ENCODE results near the gene KIF26A. TPM values are rescaled to one million over a fixed set of nuclear protein-coding genes. Genes with fewer than 3 reads are reported as not detected.

The KIF26A gene
- polyA plus RNA-seq (2013, experiment 1 of 2) = 6.3 TPM
- 6.3 TPM for polyA plus RNA-seq (2013, experiment 2 of 2)

GRCh38 chr14:104138098-104138717 lies at the start of gene KIF26A:
KIF26A (plus strand) TSS chr14:104138587; CDS start chr14:104138723, 136 bp downstream.
- no peak within 1 kb of the TSS for H3K27ac ChIP-seq (ENCODE audit: low read depth, low read length)

GRCh38 chr14:104090071-104090748 lies 48.2 kb upstream of the KIF26A start:
- no peak overlapping the region for H3K56ac ChIP-seq (ENCODE audit: low read length)
- no peak overlapping the region for H2BK120ac ChIP-seq (ENCODE audit: low read depth, low read length)
- H3K4me1 ChIP-seq (ENCODE audit: control insufficient read depth, low read depth, low read length) = no peaks in the 10 kb centered on the region
- no peak overlapping the region for H4K8ac ChIP-seq (ENCODE audit: low read depth, low read length)
- no peaks in the 10 kb centered on the region for H3K79me2 ChIP-seq (ENCODE audit: control insufficient read depth, insufficient read depth, low read length)
- no peak overlapping the region for H3K9ac ChIP-seq (ENCODE audit: low read length)
- H3K4me3 ChIP-seq (ENCODE audit: low read length) = no peak overlapping the region
- no peaks in the 10 kb centered on the region for H3K36me3 ChIP-seq (ENCODE audit: control insufficient read depth, insufficient read depth, low read length)
- H2BK15ac ChIP-seq (replicated peaks; ENCODE audit: low read depth) = no peak overlapping the region
- H3K18ac ChIP-seq (ENCODE audit: low read length) = no peak overlapping the region
- H3K79me1 ChIP-seq (ENCODE audit: low read length) = no peaks in the 10 kb centered on the region
- H2AK5ac ChIP-seq (ENCODE audit: low read length) = no peak overlapping the region
- no peak overlapping the region for H3K27ac ChIP-seq (ENCODE audit: low read depth, low read length)
- no peak overlapping the region for H3K4me2 ChIP-seq (ENCODE audit: low read length)
- H3K23ac ChIP-seq (ENCODE audit: low read length) = no peak overlapping the region
- H2BK5ac ChIP-seq (ENCODE audit: low read length) = no peak overlapping the region
- no CpG with 5 or more reads among the region's 20 CpGs for WGBS (ENCODE audit: extremely low coverage, insufficient coverage, low lambda C conversion rate)
- H3K4ac ChIP-seq (ENCODE audit: low read depth, low read length) = no peak overlapping the region
- DNase-seq = no peak
- H4K5ac ChIP-seq (ENCODE audit: low read length) = no peak overlapping the region
- H3K27me3 ChIP-seq (ENCODE audit: insufficient read depth, low read length, poor library complexity) = no peaks in the 10 kb centered on the region

More at GRCh38 chr14:104138098-104138717, at the start of gene KIF26A:
- no peak within 1 kb of the TSS for H2BK5ac ChIP-seq (ENCODE audit: low read length)
- H3K4me3 ChIP-seq (ENCODE audit: low read length) = peak within 1 kb of the TSS; percentile 75
- peak within 1 kb of the TSS; percentile 78 for H3K9ac ChIP-seq (ENCODE audit: low read length)
- peaks cover 3% of the 10 kb centered on the region for H3K4me1 ChIP-seq (ENCODE audit: control insufficient read depth, low read depth, low read length)
- peak within 1 kb of the TSS; percentile 72 for H3K23ac ChIP-seq (ENCODE audit: low read length)
- H2BK15ac ChIP-seq (replicated peaks; ENCODE audit: low read depth) = no peak within 1 kb of the TSS
- peak within 1 kb of the TSS; percentile 94 for H3K4me2 ChIP-seq (ENCODE audit: low read length)
- H3K56ac ChIP-seq (ENCODE audit: low read length) = peak within 1 kb of the TSS; percentile 86
- DNase-seq = peak; percentile 84
- H3K36me3 ChIP-seq (ENCODE audit: control insufficient read depth, insufficient read depth, low read length) = no peaks in the 10 kb centered on the region
- H4K8ac ChIP-seq (ENCODE audit: low read depth, low read length) = peak within 1 kb of the TSS; percentile 43
- H2AK5ac ChIP-seq (ENCODE audit: low read length) = no peak within 1 kb of the TSS
- H2BK120ac ChIP-seq (ENCODE audit: low read depth, low read length) = no peak within 1 kb of the TSS
- no CpG with 5 or more reads among the region's 77 CpGs for WGBS (ENCODE audit: extremely low coverage, insufficient coverage, low lambda C conversion rate)
- peaks cover 10% of the 10 kb centered on the region for H3K79me1 ChIP-seq (ENCODE audit: low read length)
- H3K27me3 ChIP-seq (ENCODE audit: insufficient read depth, low read length, poor library complexity) = peaks cover 17% of the 10 kb centered on the region
- no peak within 1 kb of the TSS for H4K5ac ChIP-seq (ENCODE audit: low read length)
- peak within 1 kb of the TSS; percentile 62 for H3K4ac ChIP-seq (ENCODE audit: low read depth, low read length)
- H3K18ac ChIP-seq (ENCODE audit: low read length) = peak within 1 kb of the TSS; percentile 65
- peaks cover 21% of the 10 kb centered on the region for H3K79me2 ChIP-seq (ENCODE audit: control insufficient read depth, insufficient read depth, low read length)

DNA sequence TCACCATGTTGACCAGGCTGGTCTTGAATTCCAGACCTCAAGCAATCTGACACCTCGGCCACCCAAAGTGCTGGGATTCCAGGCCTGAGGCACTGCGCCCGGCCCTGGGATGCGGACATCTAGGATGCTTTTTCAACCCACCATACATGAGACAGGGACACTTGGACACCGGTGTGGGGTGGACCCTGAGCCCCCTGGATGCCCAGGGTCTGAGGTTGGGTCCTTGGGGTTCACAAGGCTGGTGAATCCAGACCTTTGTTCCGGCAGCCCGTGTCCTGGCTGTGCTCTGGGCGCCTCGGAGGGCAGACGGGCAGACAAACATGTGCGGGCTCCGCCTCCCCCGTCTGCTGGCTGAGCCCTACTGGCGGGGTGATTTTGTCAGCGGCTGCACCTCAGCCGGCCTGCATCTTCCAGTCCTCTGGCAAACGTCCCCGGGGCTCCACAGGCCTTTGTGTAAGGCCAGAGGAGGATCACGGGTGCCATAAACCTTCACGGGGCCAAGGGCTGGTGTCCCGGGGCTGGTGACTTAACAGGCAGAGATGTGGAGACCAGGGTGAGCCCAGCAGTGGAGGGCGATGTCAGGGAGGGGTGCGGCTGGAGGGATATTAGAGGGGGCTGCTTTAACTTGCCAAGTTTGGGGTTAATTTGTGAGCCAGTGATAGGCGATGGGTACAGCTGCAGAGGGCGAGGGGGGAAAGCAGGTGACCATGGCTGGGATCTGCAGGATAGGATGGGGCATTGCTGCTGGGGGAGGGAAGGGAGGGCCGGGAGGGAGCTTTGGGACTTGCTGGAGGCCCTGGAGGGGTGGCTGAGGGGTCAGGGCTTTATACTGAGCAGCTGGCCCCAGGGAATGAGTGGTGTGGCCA lies 47.1 kb upstream of the KIF26A start:
- no peaks in the 10 kb centered on the region for H3K79me2 ChIP-seq (ENCODE audit: control insufficient read depth, insufficient read depth, low read length)
- no peak overlapping the region for H2BK120ac ChIP-seq (ENCODE audit: low read depth, low read length)
- no peak overlapping the region for H3K9ac ChIP-seq (ENCODE audit: low read length)
- H3K36me3 ChIP-seq (ENCODE audit: control insufficient read depth, insufficient read depth, low read length) = no peaks in the 10 kb centered on the region
- no peak overlapping the region for H3K4me2 ChIP-seq (ENCODE audit: low read length)
- no peak overlapping the region for H4K8ac ChIP-seq (ENCODE audit: low read depth, low read length)
- no peak overlapping the region for H3K4ac ChIP-seq (ENCODE audit: low read depth, low read length)
- H3K4me1 ChIP-seq (ENCODE audit: control insufficient read depth, low read depth, low read length) = no peaks in the 10 kb centered on the region
- no peak overlapping the region for H3K56ac ChIP-seq (ENCODE audit: low read length)
- H3K79me1 ChIP-seq (ENCODE audit: low read length) = no peaks in the 10 kb centered on the region
- H3K4me3 ChIP-seq (ENCODE audit: low read length) = no peak overlapping the region
- no peaks in the 10 kb centered on the region for H3K27me3 ChIP-seq (ENCODE audit: insufficient read depth, low read length, poor library complexity)
- no peak overlapping the region for H3K27ac ChIP-seq (ENCODE audit: low read depth, low read length)
- DNase-seq = no peak
- H2AK5ac ChIP-seq (ENCODE audit: low read length) = no peak overlapping the region
- no CpG with 5 or more reads among the region's 26 CpGs for WGBS (ENCODE audit: extremely low coverage, insufficient coverage, low lambda C conversion rate)
- H3K23ac ChIP-seq (ENCODE audit: low read length) = no peak overlapping the region
- H4K5ac ChIP-seq (ENCODE audit: low read length) = no peak overlapping the region
- no peak overlapping the region for H2BK15ac ChIP-seq (replicated peaks; ENCODE audit: low read depth)
- no peak overlapping the region for H3K18ac ChIP-seq (ENCODE audit: low read length)
- no peak overlapping the region for H2BK5ac ChIP-seq (ENCODE audit: low read length)

GRCh38 chr14:104091927-104092771 lies 46.2 kb upstream of the KIF26A start:
- no peak for DNase-seq
- Histone ChIP-seq H3K9ac (ENCODE audit: low read length) (no peak overlapping the region), H2BK15ac (replicated peaks; ENCODE audit: low read depth) (no peak overlapping the region), H3K4ac (ENCODE audit: low read depth, low read length) (no peak overlapping the region), H3K4me2 (ENCODE audit: low read length) (no peak overlapping the region), H2BK120ac (ENCODE audit: low read depth, low read length) (no peak overlapping the region), H3K36me3 (ENCODE audit: control insufficient read depth, insufficient read depth, low read length) (no peaks in the 10 kb centered on the region), H3K4me3 (ENCODE audit: low read length) (no peak overlapping the region), H3K56ac (ENCODE audit: low read length) (no peak overlapping the region), H2BK5ac (ENCODE audit: low read length) (no peak overlapping the region), H3K79me1 (ENCODE audit: low read length) (no peaks in the 10 kb centered on the region), H3K18ac (ENCODE audit: low read length) (no peak overlapping the region), H3K79me2 (ENCODE audit: control insufficient read depth, insufficient read depth, low read length) (no peaks in the 10 kb centered on the region), H3K4me1 (ENCODE audit: control insufficient read depth, low read depth, low read length) (no peaks in the 10 kb centered on the region), H3K27me3 (ENCODE audit: insufficient read depth, low read length, poor library complexity) (no peaks in the 10 kb centered on the region), H3K23ac (ENCODE audit: low read length) (no peak overlapping the region), H3K27ac (ENCODE audit: low read depth, low read length) (no peak overlapping the region), H2AK5ac (ENCODE audit: low read length) (no peak overlapping the region), H4K5ac (ENCODE audit: low read length) (no peak overlapping the region), H4K8ac (ENCODE audit: low read depth, low read length) (no peak overlapping the region)
- WGBS (ENCODE audit: extremely low coverage, insufficient coverage, low lambda C conversion rate) = no CpG with 5 or more reads among the region's 23 CpGs

DNA sequence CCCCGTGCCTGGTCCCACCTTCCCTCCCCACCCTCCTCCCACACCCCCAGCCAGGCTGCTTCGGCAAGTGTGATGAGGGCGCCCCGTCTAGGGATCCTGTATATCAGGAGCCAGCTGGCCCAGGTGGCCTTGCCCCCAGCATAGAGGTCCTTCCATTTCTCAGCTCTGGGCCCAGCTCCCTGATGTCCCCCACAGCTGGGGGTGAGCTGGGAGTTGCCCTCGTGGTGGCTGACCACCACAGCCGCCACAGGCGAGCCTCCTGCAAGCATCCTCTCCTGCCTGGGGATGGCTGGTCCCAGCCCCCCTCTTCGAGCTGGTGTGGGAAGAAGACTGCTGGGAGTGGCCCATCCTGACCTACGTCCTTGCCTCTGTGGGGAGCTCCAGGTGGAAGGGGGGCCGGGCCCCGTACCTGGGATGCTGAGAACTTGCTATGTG lies 45.4 kb upstream of the KIF26A start:
- no CpG with 5 or more reads among the region's 11 CpGs for WGBS (ENCODE audit: extremely low coverage, insufficient coverage, low lambda C conversion rate)
- H2BK5ac ChIP-seq (ENCODE audit: low read length) = no peak overlapping the region
- no peak overlapping the region for H3K9ac ChIP-seq (ENCODE audit: low read length)
- H3K4me1 ChIP-seq (ENCODE audit: control insufficient read depth, low read depth, low read length) = no peaks in the 10 kb centered on the region
- no peak overlapping the region for H4K5ac ChIP-seq (ENCODE audit: low read length)
- H2AK5ac ChIP-seq (ENCODE audit: low read length) = no peak overlapping the region
- no peak for DNase-seq
- no peak overlapping the region for H2BK15ac ChIP-seq (replicated peaks; ENCODE audit: low read depth)
- no peak overlapping the region for H3K4me2 ChIP-seq (ENCODE audit: low read length)
- H2BK120ac ChIP-seq (ENCODE audit: low read depth, low read length) = no peak overlapping the region
- H3K27ac ChIP-seq (ENCODE audit: low read depth, low read length) = no peak overlapping the region
- H3K23ac ChIP-seq (ENCODE audit: low read length) = no peak overlapping the region
- no peaks in the 10 kb centered on the region for H3K79me2 ChIP-seq (ENCODE audit: control insufficient read depth, insufficient read depth, low read length)
- H3K27me3 ChIP-seq (ENCODE audit: insufficient read depth, low read length, poor library complexity) = no peaks in the 10 kb centered on the region
- H4K8ac ChIP-seq (ENCODE audit: low read depth, low read length) = no peak overlapping the region
- H3K79me1 ChIP-seq (ENCODE audit: low read length) = no peaks in the 10 kb centered on the region
- no peak overlapping the region for H3K4ac ChIP-seq (ENCODE audit: low read depth, low read length)
- no peak overlapping the region for H3K4me3 ChIP-seq (ENCODE audit: low read length)
- H3K36me3 ChIP-seq (ENCODE audit: control insufficient read depth, insufficient read depth, low read length) = no peaks in the 10 kb centered on the region
- no peak overlapping the region for H3K18ac ChIP-seq (ENCODE audit: low read length)
- no peak overlapping the region for H3K56ac ChIP-seq (ENCODE audit: low read length)
